HFF-Myc (cell line): ENCODE measurements around the gene NARF.

Experiments
- DNase-seq: peaks from one replicate; pipeline ENCODE4 v3.0.0-alpha.2; 2011; ENCODE audit warnings: low read depth; ENCODE audit errors: extremely low read depth
- H3K4me3 ChIP-seq: replicated peaks from 2 replicates; pipeline ENCODE4 v1.5.1; 2011; ENCODE audit warnings: low read depth, mild to moderate bottlenecking, control low read depth, low read length
- CTCF ChIP-seq: IDR thresholded peaks from 2 replicates; pipeline ENCODE4 v1.5.1; 2012; ENCODE audit warnings: mild to moderate bottlenecking, low read depth, low read length, control low read depth; ENCODE audit errors: missing control alignments

The NARF gene

GRCh38 chr17:82419540-82419939 is 39.0 kb upstream of the NARF start:
- no peak for DNase-seq
- peak overlapping the region; percentile 77 for H3K4me3 ChIP-seq
- no peak for TF ChIP-seq CTCF

GRCh38 chr17:82424001-82424862 is 34.3 kb upstream of the NARF start:
- no peak overlapping the region for H3K4me3 ChIP-seq
- no peak for DNase-seq
- peak; percentile 85 for TF ChIP-seq CTCF

GRCh38 chr17:82424863-82425159 is 33.7 kb upstream of the NARF start:
- TF ChIP-seq CTCF = no peak
- H3K4me3 ChIP-seq = no peak overlapping the region
- no peak for DNase-seq

GRCh38 chr17:82428546-82428945 is 30.0 kb upstream of the NARF start:
- no peak for TF ChIP-seq CTCF
- DNase-seq = no peak
- no peak overlapping the region for H3K4me3 ChIP-seq

GRCh38 chr17:82429824-82430223 is 28.7 kb upstream of the NARF start:
- H3K4me3 ChIP-seq = no peak overlapping the region
- DNase-seq = no peak
- no peak for TF ChIP-seq CTCF

GRCh38 chr17:82432017-82432416 is 26.5 kb upstream of the NARF start:
- no peak overlapping the region for H3K4me3 ChIP-seq
- no peak for DNase-seq
- no peak for TF ChIP-seq CTCF
